Measurements from ENCODE around the gene ADAMTSL3. TPM values are rescaled to one million over a fixed set of nuclear protein-coding genes. Genes with fewer than 3 reads are reported as not detected.

Gene ADAMTSL3, protein sequence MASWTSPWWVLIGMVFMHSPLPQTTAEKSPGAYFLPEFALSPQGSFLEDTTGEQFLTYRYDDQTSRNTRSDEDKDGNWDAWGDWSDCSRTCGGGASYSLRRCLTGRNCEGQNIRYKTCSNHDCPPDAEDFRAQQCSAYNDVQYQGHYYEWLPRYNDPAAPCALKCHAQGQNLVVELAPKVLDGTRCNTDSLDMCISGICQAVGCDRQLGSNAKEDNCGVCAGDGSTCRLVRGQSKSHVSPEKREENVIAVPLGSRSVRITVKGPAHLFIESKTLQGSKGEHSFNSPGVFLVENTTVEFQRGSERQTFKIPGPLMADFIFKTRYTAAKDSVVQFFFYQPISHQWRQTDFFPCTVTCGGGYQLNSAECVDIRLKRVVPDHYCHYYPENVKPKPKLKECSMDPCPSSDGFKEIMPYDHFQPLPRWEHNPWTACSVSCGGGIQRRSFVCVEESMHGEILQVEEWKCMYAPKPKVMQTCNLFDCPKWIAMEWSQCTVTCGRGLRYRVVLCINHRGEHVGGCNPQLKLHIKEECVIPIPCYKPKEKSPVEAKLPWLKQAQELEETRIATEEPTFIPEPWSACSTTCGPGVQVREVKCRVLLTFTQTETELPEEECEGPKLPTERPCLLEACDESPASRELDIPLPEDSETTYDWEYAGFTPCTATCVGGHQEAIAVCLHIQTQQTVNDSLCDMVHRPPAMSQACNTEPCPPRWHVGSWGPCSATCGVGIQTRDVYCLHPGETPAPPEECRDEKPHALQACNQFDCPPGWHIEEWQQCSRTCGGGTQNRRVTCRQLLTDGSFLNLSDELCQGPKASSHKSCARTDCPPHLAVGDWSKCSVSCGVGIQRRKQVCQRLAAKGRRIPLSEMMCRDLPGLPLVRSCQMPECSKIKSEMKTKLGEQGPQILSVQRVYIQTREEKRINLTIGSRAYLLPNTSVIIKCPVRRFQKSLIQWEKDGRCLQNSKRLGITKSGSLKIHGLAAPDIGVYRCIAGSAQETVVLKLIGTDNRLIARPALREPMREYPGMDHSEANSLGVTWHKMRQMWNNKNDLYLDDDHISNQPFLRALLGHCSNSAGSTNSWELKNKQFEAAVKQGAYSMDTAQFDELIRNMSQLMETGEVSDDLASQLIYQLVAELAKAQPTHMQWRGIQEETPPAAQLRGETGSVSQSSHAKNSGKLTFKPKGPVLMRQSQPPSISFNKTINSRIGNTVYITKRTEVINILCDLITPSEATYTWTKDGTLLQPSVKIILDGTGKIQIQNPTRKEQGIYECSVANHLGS (N-terminal part only)
- total RNA-seq = 44.9 TPM

GRCh38 chr15:83653639-83654378 lies at the start of gene ADAMTSL3:
Gene ADAMTSL3 (plus strand): TSS chr15:83654123. CDS start chr15:83655762, 1,639 bp downstream.

Other genes starting within 250 kb of the ADAMTSL3 start
- 20.3 TPM for gene SH3GL3, start 206.8 kb upstream of the ADAMTSL3 start, total RNA-seq